ENCODE data around the gene CD58. TPM values are rescaled to one million over a fixed set of nuclear protein-coding genes. Genes with fewer than 3 reads are reported as not detected.

CD58 gene
- total RNA-seq, 1 donor from 2014 or later: 19.6 TPM

GRCh38 chr1:116472431-116472961 lies 98.3 kb downstream of the CD58 start:
- no peak for DNase-seq (ENCODE audit: low read depth in 2 of 2)

GRCh38 chr1:116471241-116471640 lies 99.6 kb downstream of the CD58 start:
- DNase-seq (ENCODE audit: low read depth in 2 of 2): no peak

GRCh38 chr1:116470671-116471070 lies 100.2 kb downstream of the CD58 start:
- no peak for DNase-seq (ENCODE audit: low read depth in 2 of 2)

- no peak for DNase-seq (ENCODE audit: low read depth in 2 of 2)
Observed at GRCh38 chr1:116466810-116467557, 103.8 kb downstream of the CD58 start.

GRCh38 chr1:116465845-116466685 lies 104.8 kb downstream of the CD58 start:
- DNase-seq (ENCODE audit: low read depth in 2 of 2): no peak

- DNase-seq (ENCODE audit: low read depth in 2 of 2): no peak
Observed at GRCh38 chr1:116465477-116465844, 105.4 kb downstream of the CD58 start.

Other genes starting within 250 kb of the CD58 start
- gene ATP1A1, start 197.8 kb downstream of the CD58 start, total RNA-seq: 188 and 191 TPM in 2 replicates
- 28.4 and 53.7 TPM in 2 replicates for gene IGSF3, start 96.7 kb upstream of the CD58 start, total RNA-seq
- not detected in 2 replicates for gene CD2, start 183.4 kb upstream of the CD58 start, total RNA-seq